Mucosa of descending colon (tissue), 3 donors: ENCODE results near the gene UBXN11. TPM values are rescaled to one million over a fixed set of nuclear protein-coding genes. Genes with fewer than 3 reads are reported as not detected.
"Not testable (repeated sequence)": the region's sequence is repeated elsewhere in the genome, so short reads cannot be mapped to it uniquely, and the experiment has no call there.

ENCODE experiments used
- ATAC-seq: fragments of 200-7000 bp; cut with Tn5 transposase; one replicate; pipeline ENCODE4 v1.9.1; 2020; ENCODE audit warnings: mild to moderate bottlenecking, moderate library complexity
- DNase-seq, 3 donors: peaks; one replicate each; pipeline ENCODE4 v3.0.0-alpha.2; 2020
- H3K36me3 ChIP-seq: fragments of 200-600 bp; one replicate; pipeline ENCODE4 v1.8.0; 2021; ENCODE audit warnings: low read depth, mild to moderate bottlenecking
- H3K4me1 ChIP-seq: fragments of 200-600 bp; one replicate; pipeline ENCODE4 v1.8.0; 2021; ENCODE audit warnings: low read depth, mild to moderate bottlenecking
- H3K4me3 ChIP-seq: fragments of 200-600 bp; one replicate; pipeline ENCODE4 v1.8.0; 2021; ENCODE audit warnings: mild to moderate bottlenecking
- H3K9me3 ChIP-seq: fragments of 200-600 bp; one replicate; pipeline ENCODE4 v1.8.0; 2021; ENCODE audit warnings: mild to moderate bottlenecking
- CTCF ChIP-seq: fragments of 200-600 bp; IDR thresholded peaks from one replicate; pipeline ENCODE4 v1.8.0; 2022; ENCODE audit warnings: antibody characterized with exemption, mild to moderate bottlenecking
- intact Hi-C, 2 donors: fragments of 100-400 bp; cut with DNase I in 1 of 2; cut with micrococcal nuclease in 1 of 2; formaldehyde crosslinking; loops; one replicate each; pipeline versions ENCODE4 v1.11.0 to v1.11.1; 2022; cut with DNase I, micrococcal nuclease
- total RNA-seq, 3 donors: library from RNA; stranded (reverse); fragmentation: NEBNext Ultra II Directional in 2 of 3; extraction: Animal tissue kit (Norgen Biotek cat#: 25700) in 2 of 3; gene quantifications; one replicate each; pipeline versions ENCODE4 v1.2.1 to v1.2.4, GENCODE V29; 2021 to 2023
- donor health status: DM: no; HTN: no; CAD: no; lungs with moderate emphysema.
- donor health status: DM: no; HTN: no; CAD: no.
- donor health status: DM: no; HTN: yes; CAD: no.

The UBXN11 gene
- total RNA-seq, 3 donors from 2014 or later = 12.9 to 17.9 (median 16.4) TPM

GRCh38 chr1:26317612-26318337, 11.3 kb upstream of the UBXN11 start, which contains the start of gene CD52:
Gene CD52, plus strand, starts transcription at chr1:26317958. Its CDS starts 60 bp downstream, at chr1:26318018.
- peaks cover 7% of the 10 kb centered on the region for H3K4me1 ChIP-seq
- H3K9me3 ChIP-seq = no peaks in the 10 kb centered on the region
- H3K36me3 ChIP-seq = no peaks in the 10 kb centered on the region
- no peak for TF ChIP-seq CTCF
- ATAC-seq (peak; percentile 57), DNase-seq (peak in 1 of 3 donors; percentile 42)
- no peak within 1 kb of the TSS for H3K4me3 ChIP-seq
- intact Hi-C loops = no loop called here

GRCh38 chr1:26317146-26317545, 10.7 kb upstream of the UBXN11 start:
- intact Hi-C loops = no loop called here
- no peaks in the 10 kb centered on the region for H3K36me3 ChIP-seq
- no peak for TF ChIP-seq CTCF
- DNase-seq (no peak), ATAC-seq (no peak)
- H3K4me3 ChIP-seq = no peak overlapping the region
- H3K9me3 ChIP-seq = no peaks in the 10 kb centered on the region
- peaks cover 7% of the 10 kb centered on the region for H3K4me1 ChIP-seq

- no peak for TF ChIP-seq CTCF
- no peaks in the 10 kb centered on the region for H3K9me3 ChIP-seq
- H3K4me1 ChIP-seq = peaks cover 3% of the 10 kb centered on the region
- DNase-seq (no peak), ATAC-seq (no peak)
- intact Hi-C loops = no loop called here
- no peaks in the 10 kb centered on the region for H3K36me3 ChIP-seq
- no peak overlapping the region for H3K4me3 ChIP-seq
Observed at GRCh38 chr1:26315874-26316850, 9.7 kb upstream of the UBXN11 start.

- intact Hi-C loops = no loop called here
- TF ChIP-seq CTCF = no peak
- Histone ChIP-seq H3K4me1 (peaks cover 2% of the 10 kb centered on the region), H3K4me3 (no peak overlapping the region), H3K36me3 (no peaks in the 10 kb centered on the region), H3K9me3 (no peaks in the 10 kb centered on the region)
- no peak for DNase-seq
- ATAC-seq = no peak
Observed at GRCh38 chr1:26314501-26314900, 8.1 kb upstream of the UBXN11 start.

- H3K36me3 ChIP-seq, ATAC-seq, intact Hi-C loops, DNase-seq, H3K9me3 ChIP-seq, H3K4me1 ChIP-seq, H3K4me3 ChIP-seq: not testable (repeated sequence)
Observed at GRCh38 chr1:26307966-26308899, 1.8 kb upstream of the UBXN11 start.
